Measurements from ENCODE around the gene PALD1. TPM values are rescaled to one million over a fixed set of nuclear protein-coding genes. Genes with fewer than 3 reads are reported as not detected.

The PALD1 gene
- total RNA-seq, 2 donors from 2014 or later = 1.1 to 1.3 TPM

DNA sequence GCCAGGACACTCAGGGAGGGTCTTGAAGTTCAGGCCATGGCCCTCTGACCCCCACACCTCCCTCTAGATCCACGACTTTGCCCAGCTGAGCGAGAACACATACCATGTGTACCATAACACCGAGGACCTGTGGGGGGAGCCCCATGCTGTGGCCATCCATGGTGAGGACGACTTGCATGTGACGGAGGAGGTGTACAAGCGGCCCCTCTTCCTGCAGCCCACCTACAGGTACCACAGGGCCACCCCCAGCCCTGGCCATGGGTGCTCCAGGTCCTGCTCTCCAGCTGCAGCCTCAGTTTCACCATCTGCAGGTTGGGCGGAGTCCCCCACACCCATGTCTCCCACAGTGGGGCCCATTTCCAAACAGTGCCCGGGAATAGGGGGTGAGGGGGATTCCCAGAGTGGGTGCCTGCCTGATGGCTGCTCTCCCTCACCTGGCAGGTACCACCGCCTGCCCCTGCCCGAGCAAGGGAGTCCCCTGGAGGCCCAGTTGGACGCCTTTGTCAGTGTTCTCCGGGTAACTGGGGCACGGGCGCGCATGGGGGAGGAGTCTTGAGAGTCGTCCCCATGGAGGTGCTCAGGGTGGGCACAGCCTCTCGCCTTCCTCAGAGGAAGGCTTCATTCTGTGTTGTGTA is 54.1 kb downstream of the PALD1 start:
- ATAC-seq (replicated peaks in 1 of 2) (no peak), DNase-seq (no peak)
- no peaks in the 10 kb centered on the region for H3K27me3 Mint-ChIP-seq (ENCODE audit: low read depth)
- H3K36me3 Mint-ChIP-seq (ENCODE audit: insufficient read depth in 2 of 2) = no peaks in the 10 kb centered on the region
- H3K4me3 Mint-ChIP-seq = no peak overlapping the region
- H3K4me1 Mint-ChIP-seq (ENCODE audit: low read depth) = no peaks in the 10 kb centered on the region
- no peaks in the 10 kb centered on the region for H3K9me3 Mint-ChIP-seq
- H3K27ac Mint-ChIP-seq = no peak overlapping the region

- Mint-ChIP-seq H3K36me3 (ENCODE audit: insufficient read depth in 2 of 2) (no peaks in the 10 kb centered on the region), H3K4me3 (no peak overlapping the region), H3K27me3 (ENCODE audit: low read depth) (no peaks in the 10 kb centered on the region), H3K4me1 (ENCODE audit: low read depth) (no peaks in the 10 kb centered on the region), H3K9me3 (no peaks in the 10 kb centered on the region), H3K27ac (no peak overlapping the region)
- DNase-seq = no peak
- no peak for ATAC-seq (replicated peaks in 1 of 2)
Observed at GRCh38 chr10:70533189-70533558, 54.6 kb downstream of the PALD1 start.

- H3K4me1 Mint-ChIP-seq (ENCODE audit: low read depth) = no peaks in the 10 kb centered on the region
- no peak for DNase-seq
- no peaks in the 10 kb centered on the region for H3K36me3 Mint-ChIP-seq (ENCODE audit: insufficient read depth in 2 of 2)
- no peak for ATAC-seq (replicated peaks in 1 of 2)
- H3K27ac Mint-ChIP-seq = no peak overlapping the region
- no peaks in the 10 kb centered on the region for H3K9me3 Mint-ChIP-seq
- no peaks in the 10 kb centered on the region for H3K27me3 Mint-ChIP-seq (ENCODE audit: low read depth)
- no peak overlapping the region for H3K4me3 Mint-ChIP-seq
Observed at GRCh38 chr10:70534281-70534680, 55.7 kb downstream of the PALD1 start.

DNA sequence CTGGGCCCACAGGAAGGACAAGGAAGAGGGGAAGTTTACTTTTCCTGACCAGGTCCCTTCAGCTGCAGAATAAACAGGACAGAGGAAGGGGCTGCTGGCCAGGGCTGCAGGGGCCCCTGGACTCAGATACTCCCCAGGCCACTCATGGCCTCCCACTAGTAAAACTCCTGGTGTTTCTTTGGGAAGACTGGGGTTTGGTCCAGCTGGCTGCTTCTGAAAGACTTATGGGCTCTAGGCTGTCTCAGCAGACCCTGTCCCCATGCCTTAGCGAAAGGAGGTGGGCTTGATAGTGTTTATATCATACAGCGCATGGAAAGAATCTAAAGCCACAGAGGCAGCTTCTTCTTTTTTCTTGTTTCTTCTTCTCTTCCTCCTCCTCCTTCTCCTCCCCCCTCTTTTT is 56.4 kb downstream of the PALD1 start:
- DNase-seq (no peak), ATAC-seq (replicated peaks in 1 of 2) (no peak)
- Mint-ChIP-seq H3K27me3 (ENCODE audit: low read depth) (no peaks in the 10 kb centered on the region), H3K36me3 (ENCODE audit: insufficient read depth in 2 of 2) (no peaks in the 10 kb centered on the region), H3K9me3 (no peaks in the 10 kb centered on the region), H3K4me1 (ENCODE audit: low read depth) (no peaks in the 10 kb centered on the region), H3K4me3 (no peak overlapping the region), H3K27ac (no peak overlapping the region)

DNA sequence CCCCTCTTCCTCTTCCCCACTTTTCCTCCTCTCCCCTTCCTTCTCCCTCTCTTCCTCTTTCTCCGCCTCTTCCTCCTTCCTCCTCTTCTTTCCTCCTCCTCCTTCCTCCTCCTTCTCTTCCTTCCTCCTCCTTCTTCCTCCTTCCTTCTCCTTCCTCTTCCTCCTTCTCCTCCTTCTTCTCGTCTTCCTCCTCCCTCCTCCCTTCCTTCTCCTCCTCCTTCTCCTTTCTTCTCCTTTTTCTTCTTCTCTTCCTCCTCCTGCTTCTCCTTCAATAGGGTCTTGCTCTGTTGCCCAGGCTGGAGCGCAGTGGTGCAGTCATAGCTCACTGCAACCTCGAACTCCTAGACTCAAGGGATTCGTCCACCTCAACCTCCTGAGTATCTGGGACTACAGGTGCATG is 56.9 kb downstream of the PALD1 start:
- no peaks in the 10 kb centered on the region for H3K36me3 Mint-ChIP-seq (ENCODE audit: insufficient read depth in 2 of 2)
- H3K27ac Mint-ChIP-seq = no peak overlapping the region
- no peaks in the 10 kb centered on the region for H3K27me3 Mint-ChIP-seq (ENCODE audit: low read depth)
- no peaks in the 10 kb centered on the region for H3K4me1 Mint-ChIP-seq (ENCODE audit: low read depth)
- H3K4me3 Mint-ChIP-seq = no peak overlapping the region
- DNase-seq (no peak), ATAC-seq (replicated peaks in 1 of 2) (no peak)
- H3K9me3 Mint-ChIP-seq = no peaks in the 10 kb centered on the region

DNA sequence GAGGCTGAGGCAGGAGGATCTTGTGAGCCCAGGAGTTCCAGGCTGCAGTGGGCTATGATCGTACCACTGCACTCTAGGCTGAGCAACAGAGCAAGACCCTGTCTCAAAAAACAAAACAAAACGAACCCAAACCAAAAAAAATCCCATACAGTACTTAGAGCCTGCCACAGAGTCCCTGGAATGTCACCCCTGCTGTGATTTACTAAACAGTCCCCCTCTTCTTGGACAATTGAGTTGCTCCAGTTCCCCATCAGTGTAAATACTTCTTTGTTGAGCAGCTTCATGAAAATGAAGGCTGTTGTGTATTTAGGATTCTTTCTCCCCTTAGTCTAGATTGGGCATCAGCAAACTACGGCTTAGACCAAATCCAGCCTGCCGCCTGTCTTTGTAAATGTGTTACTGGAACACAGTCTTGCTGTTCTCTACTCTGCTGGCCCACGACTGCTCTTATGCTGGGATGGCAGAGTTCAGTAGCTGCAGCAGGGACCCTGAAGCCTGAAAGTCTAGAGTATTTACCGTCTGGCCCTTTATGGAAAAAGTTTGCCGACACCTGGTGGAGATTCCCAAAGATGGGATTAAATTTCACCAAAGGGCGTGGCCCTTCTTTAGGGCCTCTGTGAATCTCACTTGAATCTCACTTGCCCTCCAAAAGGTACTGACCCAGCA is 57.8 kb downstream of the PALD1 start:
- no peak overlapping the region for H3K27ac Mint-ChIP-seq

GRCh38 chr10:70537398-70538194 is 59.0 kb downstream of the PALD1 start:
- Mint-ChIP-seq H3K27me3 (ENCODE audit: low read depth) (no peaks in the 10 kb centered on the region), H3K36me3 (ENCODE audit: insufficient read depth in 2 of 2) (no peaks in the 10 kb centered on the region), H3K9me3 (no peaks in the 10 kb centered on the region), H3K4me1 (ENCODE audit: low read depth) (no peaks in the 10 kb centered on the region), H3K4me3 (no peak overlapping the region), H3K27ac (no peak overlapping the region)
- peak; percentile 19 to 26 for DNase-seq
- peak in 1 of 2 donors; percentile 26 for ATAC-seq (replicated peaks in 1 of 2)

More for the DNA sequence above, 57.8 kb downstream of the PALD1 start:
- H3K4me1 Mint-ChIP-seq (ENCODE audit: low read depth) = no peaks in the 10 kb centered on the region
- DNase-seq (no peak), ATAC-seq (replicated peaks in 1 of 2) (no peak)
- no peaks in the 10 kb centered on the region for H3K9me3 Mint-ChIP-seq
- H3K36me3 Mint-ChIP-seq (ENCODE audit: insufficient read depth in 2 of 2) = no peaks in the 10 kb centered on the region
- H3K27me3 Mint-ChIP-seq (ENCODE audit: low read depth) = no peaks in the 10 kb centered on the region
- no peak overlapping the region for H3K4me3 Mint-ChIP-seq

DNA sequence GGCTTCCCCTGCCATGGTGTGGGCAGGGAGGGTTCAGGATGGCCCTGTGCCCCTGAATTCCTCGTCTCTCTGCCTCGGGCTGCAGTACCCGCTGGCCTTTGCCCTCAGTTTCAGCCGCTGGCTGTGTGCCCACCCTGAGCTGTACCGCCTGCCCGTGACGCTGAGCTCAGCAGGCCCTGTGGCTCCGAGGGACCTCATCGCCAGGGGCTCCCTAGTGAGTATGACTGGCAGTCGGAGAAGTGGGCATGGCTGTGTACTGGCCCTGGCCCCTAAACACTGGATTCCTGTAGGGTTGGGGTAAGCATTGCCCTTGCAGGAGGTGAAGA is 59.6 kb downstream of the PALD1 start:
- Mint-ChIP-seq H3K27me3 (ENCODE audit: low read depth) (no peaks in the 10 kb centered on the region), H3K36me3 (ENCODE audit: insufficient read depth in 2 of 2) (no peaks in the 10 kb centered on the region), H3K9me3 (no peaks in the 10 kb centered on the region), H3K4me3 (no peak overlapping the region), H3K27ac (no peak overlapping the region), H3K4me1 (ENCODE audit: low read depth) (no peaks in the 10 kb centered on the region)
- ATAC-seq (replicated peaks in 1 of 2) (no peak), DNase-seq (no peak)

DNA sequence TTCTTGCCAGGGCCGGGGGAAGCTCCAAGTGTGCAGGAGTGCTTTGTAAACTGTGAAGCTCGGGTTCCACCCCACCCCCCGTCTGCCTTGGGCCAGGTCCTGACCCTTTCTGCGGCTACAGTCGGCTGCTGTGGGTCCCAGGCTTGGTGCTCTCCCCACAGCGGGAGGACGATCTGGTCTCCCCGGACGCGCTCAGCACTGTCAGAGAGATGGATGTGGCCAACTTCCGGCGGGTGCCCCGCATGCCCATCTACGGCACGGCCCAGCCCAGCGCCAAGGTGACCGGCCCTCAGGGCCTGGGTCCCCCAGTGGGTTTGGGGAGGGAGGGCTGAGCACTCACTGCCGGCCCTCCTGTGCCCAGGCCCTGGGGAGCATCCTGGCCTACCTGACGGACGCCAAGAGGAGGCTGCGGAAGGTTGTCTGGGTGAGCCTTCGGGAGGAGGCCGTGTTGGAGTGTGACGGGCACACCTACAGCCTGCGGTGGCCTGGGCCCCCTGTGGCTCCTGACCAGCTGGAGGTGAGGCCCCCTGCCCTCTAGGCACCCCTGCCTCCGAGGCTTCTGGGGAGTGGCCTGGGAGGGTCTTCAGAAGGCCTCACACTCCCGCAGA is 60.3 kb downstream of the PALD1 start:
- no peak for DNase-seq
- Mint-ChIP-seq H3K36me3 (ENCODE audit: insufficient read depth in 2 of 2) (no peaks in the 10 kb centered on the region), H3K4me3 (no peak overlapping the region), H3K27ac (no peak overlapping the region), H3K9me3 (no peaks in the 10 kb centered on the region), H3K27me3 (ENCODE audit: low read depth) (no peaks in the 10 kb centered on the region), H3K4me1 (ENCODE audit: low read depth) (no peaks in the 10 kb centered on the region)
- no peak for ATAC-seq (replicated peaks in 1 of 2)

GRCh38 chr10:70539471-70539870 is 60.9 kb downstream of the PALD1 start:
- no peaks in the 10 kb centered on the region for H3K4me1 Mint-ChIP-seq (ENCODE audit: low read depth)
- H3K36me3 Mint-ChIP-seq (ENCODE audit: insufficient read depth in 2 of 2) = no peaks in the 10 kb centered on the region
- DNase-seq (no peak), ATAC-seq (replicated peaks in 1 of 2) (no peak)
- no peaks in the 10 kb centered on the region for H3K27me3 Mint-ChIP-seq (ENCODE audit: low read depth)
- H3K27ac Mint-ChIP-seq = no peak overlapping the region
- no peak overlapping the region for H3K4me3 Mint-ChIP-seq
- H3K9me3 Mint-ChIP-seq = no peaks in the 10 kb centered on the region

- peak; percentile 39 to 43 for ATAC-seq (replicated peaks in 1 of 2)
- Mint-ChIP-seq H3K27me3 (ENCODE audit: low read depth) (no peaks in the 10 kb centered on the region), H3K36me3 (ENCODE audit: insufficient read depth in 2 of 2) (no peaks in the 10 kb centered on the region), H3K27ac (no peak overlapping the region), H3K9me3 (no peaks in the 10 kb centered on the region), H3K4me3 (no peak overlapping the region), H3K4me1 (ENCODE audit: low read depth) (no peaks in the 10 kb centered on the region)
- peak; percentile 27 to 35 for DNase-seq
Observed at GRCh38 chr10:70540089-70540788, 61.7 kb downstream of the PALD1 start.

DNA sequence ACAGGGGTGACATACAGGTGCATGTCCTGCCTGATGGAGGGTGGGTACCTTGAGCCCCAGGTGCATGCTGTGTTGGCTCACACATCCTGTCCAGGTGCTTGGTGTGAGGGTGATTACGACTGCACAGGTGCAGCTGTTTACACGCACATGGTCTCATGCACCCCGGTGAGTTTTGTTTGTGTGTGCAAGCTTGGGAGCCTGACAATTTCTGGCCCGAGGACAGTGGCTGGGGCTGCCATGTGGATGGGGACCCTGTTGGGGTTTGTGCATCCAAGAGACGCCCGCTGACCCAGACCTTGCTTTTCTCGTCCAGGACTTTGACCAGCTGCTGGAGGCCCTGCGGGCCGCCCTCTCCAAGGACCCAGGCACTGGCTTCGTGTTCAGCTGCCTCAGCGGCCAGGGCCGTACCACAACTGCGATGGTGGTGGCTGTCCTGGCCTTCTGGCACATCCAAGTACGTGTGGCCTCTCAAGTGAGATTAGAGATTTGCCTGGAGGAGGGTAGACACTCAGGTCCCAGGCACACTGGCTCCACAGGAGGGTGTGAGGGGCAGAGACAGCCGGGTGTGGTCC is 62.3 kb downstream of the PALD1 start:
- DNase-seq = no peak
- Mint-ChIP-seq H3K36me3 (ENCODE audit: insufficient read depth in 2 of 2) (no peaks in the 10 kb centered on the region), H3K27me3 (ENCODE audit: low read depth) (no peaks in the 10 kb centered on the region), H3K4me3 (no peak overlapping the region), H3K9me3 (no peaks in the 10 kb centered on the region), H3K4me1 (ENCODE audit: low read depth) (no peaks in the 10 kb centered on the region), H3K27ac (no peak overlapping the region)
- ATAC-seq (replicated peaks in 1 of 2) = no peak

All from activated T-cell treated with anti-CD3 and anti-CD28 coated beads, Interleukin-2, amount 50 U/mL, for 72 hours (primary cell).